Neural cell (in vitro differentiated cells): ENCODE measurements around the gene SLC25A47. TPM values are rescaled to one million over a fixed set of nuclear protein-coding genes. Genes with fewer than 3 reads are reported as not detected.

ENCODE experiments used
- H2AFZ ChIP-seq: fragments of 200-600, 300-800 bp; sonication (generic), shearing (Covaris generic); 2 replicates; pipeline ENCODE4 v1.6.0; 2014; ENCODE audit warnings: low read depth, mild to moderate bottlenecking, antibody characterized with exemption, low read length, moderate library complexity
- H3F3A ChIP-seq: fragments of 200-600 bp; shearing (Covaris generic); 2 replicates; pipeline ENCODE4 v1.6.1; 2016; ENCODE audit warnings: mild to moderate bottlenecking, moderate library complexity, mixed read lengths, antibody characterized with exemption, low read length; ENCODE audit not compliant: insufficient read depth, poor library complexity, severe bottlenecking
- H3K27ac ChIP-seq: fragments of 200-600, 300-800 bp; sonication (generic), shearing (Covaris generic); 2 replicates; pipeline ENCODE4 v1.5.1; 2014; ENCODE audit warnings: mild to moderate bottlenecking, low read length, moderate library complexity
- H3K27me3 ChIP-seq: fragments of 300-800, 200-600 bp; sonication (generic), shearing (Covaris generic); 2 replicates; pipeline ENCODE4 v1.6.0; 2014; ENCODE audit warnings: mild to moderate bottlenecking, low read depth, low read length, moderate library complexity; ENCODE audit not compliant: insufficient read depth
- H3K36me3 ChIP-seq: fragments of 300-800, 200-600 bp; sonication (generic), shearing (Covaris generic); 2 replicates; pipeline ENCODE4 v1.5.1; 2014; ENCODE audit warnings: mild to moderate bottlenecking, antibody characterized with exemption, low read length, moderate library complexity; ENCODE audit not compliant: insufficient read depth
- H3K4me2 ChIP-seq: fragments of 300-800, 200-600 bp; sonication (generic), shearing (Covaris generic); 2 replicates; pipeline ENCODE4 v1.6.0; 2014; ENCODE audit warnings: mild to moderate bottlenecking, low read length
- H3K4me3 ChIP-seq: fragments of 300-800, 200-600 bp; sonication (generic), shearing (Covaris generic); 2 replicates; pipeline ENCODE4 v1.5.1; 2014; ENCODE audit warnings: mild to moderate bottlenecking, low read length, moderate library complexity
- H3K79me2 ChIP-seq: fragments of 200-600 bp; shearing (Covaris generic); replicated peaks from 2 replicates; pipeline ENCODE4 v1.6.0; 2014; ENCODE audit warnings: mild to moderate bottlenecking, low read length, moderate library complexity; ENCODE audit not compliant: insufficient read depth
- H3K9ac ChIP-seq: fragments of 300-800, 200-600 bp; sonication (generic), shearing (Covaris generic); 2 replicates; pipeline ENCODE4 v1.6.1; 2016; ENCODE audit warnings: mild to moderate bottlenecking, low read length, mixed read lengths
- H3K9me2 ChIP-seq: fragments of 200-600 bp; shearing (Covaris generic); 2 replicates; pipeline ENCODE4 v1.6.1; 2016; ENCODE audit warnings: mild to moderate bottlenecking, low read length, mixed read lengths; ENCODE audit not compliant: insufficient read depth
- H3K9me3 ChIP-seq: fragments of 200-600, 300-800 bp; sonication (generic), shearing (Covaris generic); 2 replicates; pipeline ENCODE4 v1.6.1; 2016; ENCODE audit warnings: mild to moderate bottlenecking, mixed run types, low read length, moderate library complexity, mixed read lengths
- H4K20me1 ChIP-seq: fragments of 200-600 bp; shearing (Covaris generic); 2 replicates; pipeline ENCODE4 v1.6.1; 2016; ENCODE audit warnings: mild to moderate bottlenecking, mixed run types; ENCODE audit not compliant: insufficient read depth
- CTCF ChIP-seq: fragments of 450-650 bp; IDR thresholded peaks from 2 replicates; pipeline ENCODE4 v1.5.1; 2014; ENCODE audit warnings: antibody characterized with exemption, mild to moderate bottlenecking, moderate library complexity; ENCODE audit not compliant: poor library complexity, severe bottlenecking
- EP300 ChIP-seq: fragments of 450-650 bp; conservative IDR thresholded peaks from 2 replicates; pipeline ENCODE4 v1.6.1; 2014; ENCODE audit warnings: antibody characterized with exemption, mild to moderate bottlenecking, moderate library complexity; ENCODE audit not compliant: poor library complexity, severe bottlenecking
- EZH2 ChIP-seq: fragments of 200-600, 300-800 bp; shearing (Covaris generic), sonication (generic); IDR thresholded peaks from 2 replicates; pipeline ENCODE4 v1.6.1; 2014; ENCODE audit warnings: antibody characterized with exemption, low read length, borderline replicate concordance, mild to moderate bottlenecking; ENCODE audit not compliant: insufficient read depth, poor library complexity, severe bottlenecking
- MXI1 ChIP-seq: fragments of 450-650 bp; conservative IDR thresholded peaks from 2 replicates; pipeline ENCODE4 v1.6.1; 2014; ENCODE audit warnings: antibody characterized with exemption, mild to moderate bottlenecking; ENCODE audit not compliant: poor library complexity, severe bottlenecking
- POLR2AphosphoS5 ChIP-seq: IDR thresholded peaks from 2 replicates; pipeline ENCODE4 v1.6.1; 2012
- RAD21 ChIP-seq: fragments of 450-650 bp; conservative IDR thresholded peaks from 2 replicates; pipeline ENCODE4 v1.6.1; 2014; ENCODE audit warnings: antibody characterized with exemption, mild to moderate bottlenecking, moderate library complexity
- REST ChIP-seq: IDR thresholded peaks from 2 replicates; pipeline ENCODE4 v1.6.1; 2012; ENCODE audit warnings: borderline replicate concordance
- SMC3 ChIP-seq: fragments of 450-650 bp; conservative IDR thresholded peaks from 2 replicates; pipeline ENCODE4 v1.6.1; 2014; ENCODE audit warnings: antibody characterized with exemption, mild to moderate bottlenecking, moderate library complexity; ENCODE audit not compliant: poor library complexity
- TAF1 ChIP-seq: IDR thresholded peaks from 2 replicates; pipeline ENCODE4 v1.6.1; 2012; ENCODE audit warnings: low read depth
- polyA plus RNA-seq: library from polyadenylated mRNA; depleted of rRNA; stranded (reverse); fragments of >200 nt; gene quantifications from 2 replicates; pipeline ENCODE4 v1.2.3, GENCODE V29; 2014

The SLC25A47 gene
- polyA plus RNA-seq, 1 donor from 2014 or later, result not detected

GRCh38 chr14:100281286-100282082, 41.7 kb upstream of the SLC25A47 start:
- no peak overlapping the region for H3K4me2 ChIP-seq
- no peak overlapping the region for H3K4me3 ChIP-seq
- no peaks in the 10 kb centered on the region for H3K9me3 ChIP-seq
- no peaks in the 10 kb centered on the region for H3K36me3 ChIP-seq
- H2AFZ ChIP-seq, result no peak overlapping the region
- H3F3A ChIP-seq, result no peaks in the 10 kb centered on the region
- H3K27ac ChIP-seq, result no peak overlapping the region
- H3K79me2 ChIP-seq, result peaks cover 5% of the 10 kb centered on the region
- no peaks in the 10 kb centered on the region for H3K9me2 ChIP-seq
- no peak overlapping the region for H3K9ac ChIP-seq
- TF ChIP-seq SMC3, result no peak
- no peak for TF ChIP-seq EZH2
- TF ChIP-seq MXI1, result no peak
- TF ChIP-seq REST, result no peak
- TF ChIP-seq TAF1, result no peak
- TF ChIP-seq RAD21, result no peak
- peaks cover 3% of the 10 kb centered on the region for H4K20me1 ChIP-seq
- H3K27me3 ChIP-seq, result no peaks in the 10 kb centered on the region

- Histone ChIP-seq H3K79me2 (peaks cover 5% of the 10 kb centered on the region), H3K36me3 (no peaks in the 10 kb centered on the region), H3K27me3 (no peaks in the 10 kb centered on the region), H3K9me3 (no peaks in the 10 kb centered on the region), H3K4me3 (no peak overlapping the region), H3F3A (no peaks in the 10 kb centered on the region), H3K27ac (no peak overlapping the region), H3K9me2 (no peaks in the 10 kb centered on the region), H2AFZ (no peak overlapping the region), H3K9ac (no peak overlapping the region), H3K4me2 (no peak overlapping the region), H4K20me1 (peaks cover 3% of the 10 kb centered on the region)
- TF ChIP-seq EZH2, result no peak
- no peak for TF ChIP-seq MXI1
- TF ChIP-seq RAD21, result no peak
- no peak for TF ChIP-seq SMC3
- no peak for TF ChIP-seq REST
- TF ChIP-seq POLR2AphosphoS5, result no peak
- no peak for TF ChIP-seq TAF1
- TF ChIP-seq CTCF, result no peak
- no peak for TF ChIP-seq EP300
These were observed 41.1 kb upstream of the SLC25A47 start for GRCh38 chr14:100282083-100282350.
